ENCODE results near the gene VWCE. TPM values are rescaled to one million over a fixed set of nuclear protein-coding genes. Genes with fewer than 3 reads are reported as not detected.
A peak's percentile ranks its signal among the peaks of the same experiment; 100 is the strongest.

Gene VWCE
- total RNA-seq, 4 donors from 2014 or later, result 0.85 to 1.2 TPM; not detected in 2

- no peaks in the 10 kb centered on the region for H3K27me3 ChIP-seq
- peaks cover 0 to 31% (median 0%) of the 10 kb centered on the region in 3 donors for H3K36me3 ChIP-seq
- peak in 1 of 6 experiments; percentile 23 for TF ChIP-seq CTCF (IDR thresholded peaks at IDR 0.05)
- TF ChIP-seq POLR2A (IDR thresholded peaks at IDR 0.05), result peak; percentile 63 to 88
- DNase-seq, result peak; percentile 95 to 98 (median 96)
- no peaks in the 10 kb centered on the region for H3K9me3 ChIP-seq
- peaks cover 6 to 31% (median 11%) of the 10 kb centered on the region in 4 donors for H3K4me1 ChIP-seq
- peak within 1 kb of the TSS; percentile 88 to 98 (median 94) for H3K27ac ChIP-seq
- H3K4me3 ChIP-seq, result peak within 1 kb of the TSS; percentile 79 to 91 (median 84)
Observed at GRCh38 chr11:61332797-61333549, 37.9 kb upstream of the VWCE start, which contains the start of the genes DDB1 and TKFC. Gene DDB1, minus strand, starts transcription at chr11:61333105. Its CDS starts 137 bp downstream, at chr11:61332968. Gene TKFC, plus strand, starts transcription at chr11:61333228. Its CDS starts 1,501 bp downstream, at chr11:61334729.

GRCh38 chr11:61332281-61332796, 37.2 kb upstream of the VWCE start:
- Histone ChIP-seq H3K4me1 (peaks cover 6 to 31% (median 11%) of the 10 kb centered on the region in 4 donors), H3K27me3 (no peaks in the 10 kb centered on the region)
- no peak for DNase-seq

GRCh38 chr11:61331651-61332050, 36.5 kb upstream of the VWCE start:
- no peaks in the 10 kb centered on the region for H3K27me3 ChIP-seq
- DNase-seq, result no peak
- TF ChIP-seq CTCF (IDR thresholded peaks at IDR 0.05) (no peak), POLR2A (IDR thresholded peaks at IDR 0.05) (no peak)
- peaks cover 6 to 26% (median 11%) of the 10 kb centered on the region in 4 donors for H3K4me1 ChIP-seq
- H3K9me3 ChIP-seq, result no peaks in the 10 kb centered on the region
- peak overlapping the region in 1 of 4 donors; percentile 98 for H3K27ac ChIP-seq
- H3K36me3 ChIP-seq, result peaks cover 0 to 36% (median 0%) of the 10 kb centered on the region in 3 donors
- H3K4me3 ChIP-seq, result peak overlapping the region; percentile 79 to 91 (median 84)

More at GRCh38 chr11:61332281-61332796, 37.2 kb upstream of the VWCE start:
- Histone ChIP-seq H3K9me3 (no peaks in the 10 kb centered on the region), H3K27ac (peak overlapping the region; percentile 88 to 98 (median 94)), H3K36me3 (peaks cover 0 to 34% (median 0%) of the 10 kb centered on the region in 3 donors), H3K4me3 (peak overlapping the region; percentile 79 to 91 (median 84))
- TF ChIP-seq CTCF (IDR thresholded peaks at IDR 0.05) (no peak), POLR2A (IDR thresholded peaks at IDR 0.05) (no peak)

GRCh38 chr11:61329871-61330270, 34.8 kb upstream of the VWCE start:
- Histone ChIP-seq H3K4me1 (peaks cover 6 to 22% (median 11%) of the 10 kb centered on the region in 4 donors), H3K27ac (no peak overlapping the region), H3K36me3 (peaks cover 0 to 51% (median 0%) of the 10 kb centered on the region in 3 donors), H3K27me3 (no peaks in the 10 kb centered on the region), H3K9me3 (no peaks in the 10 kb centered on the region), H3K4me3 (no peak overlapping the region)
- TF ChIP-seq POLR2A (IDR thresholded peaks at IDR 0.05) (no peak), CTCF (IDR thresholded peaks at IDR 0.05) (no peak)
- DNase-seq, result no peak

- Histone ChIP-seq H3K27ac (no peak overlapping the region), H3K36me3 (peaks cover 0 to 67% (median 0%) of the 10 kb centered on the region in 3 donors)
- TF ChIP-seq POLR2A (IDR thresholded peaks at IDR 0.05), result no peak
- no peak for TF ChIP-seq CTCF (IDR thresholded peaks at IDR 0.05)
Observed at GRCh38 chr11:61328351-61328750, 33.2 kb upstream of the VWCE start.

More at GRCh38 chr11:61328351-61328750, 33.2 kb upstream of the VWCE start:
- Histone ChIP-seq H3K9me3 (no peaks in the 10 kb centered on the region), H3K27me3 (no peaks in the 10 kb centered on the region), H3K4me1 (peaks cover under 1 to 16% (median 10%) of the 10 kb centered on the region in 4 donors), H3K4me3 (no peak overlapping the region)
- no peak for DNase-seq
